Stomach (tissue), 4 donors: ENCODE data around the gene TMEM240.

ENCODE experiments used
- POLR2A ChIP-seq, 4 donors: fragments of 450-650 bp; IDR thresholded peaks; one replicate each; pipeline ENCODE4 v1.6.1; 2016; ENCODE audit warnings: antibody characterized with exemption in 4 of 4, control low read depth in 2 of 4, mild to moderate bottlenecking in 1 of 4, moderate library complexity in 1 of 4
- POLR2AphosphoS5 ChIP-seq, 3 donors: sonication (generic); formaldehyde crosslinking; IDR thresholded peaks; one replicate each; pipeline ENCODE4 v1.6.1; 2016; ENCODE audit warnings: antibody characterized with exemption in 3 of 3

DNA sequence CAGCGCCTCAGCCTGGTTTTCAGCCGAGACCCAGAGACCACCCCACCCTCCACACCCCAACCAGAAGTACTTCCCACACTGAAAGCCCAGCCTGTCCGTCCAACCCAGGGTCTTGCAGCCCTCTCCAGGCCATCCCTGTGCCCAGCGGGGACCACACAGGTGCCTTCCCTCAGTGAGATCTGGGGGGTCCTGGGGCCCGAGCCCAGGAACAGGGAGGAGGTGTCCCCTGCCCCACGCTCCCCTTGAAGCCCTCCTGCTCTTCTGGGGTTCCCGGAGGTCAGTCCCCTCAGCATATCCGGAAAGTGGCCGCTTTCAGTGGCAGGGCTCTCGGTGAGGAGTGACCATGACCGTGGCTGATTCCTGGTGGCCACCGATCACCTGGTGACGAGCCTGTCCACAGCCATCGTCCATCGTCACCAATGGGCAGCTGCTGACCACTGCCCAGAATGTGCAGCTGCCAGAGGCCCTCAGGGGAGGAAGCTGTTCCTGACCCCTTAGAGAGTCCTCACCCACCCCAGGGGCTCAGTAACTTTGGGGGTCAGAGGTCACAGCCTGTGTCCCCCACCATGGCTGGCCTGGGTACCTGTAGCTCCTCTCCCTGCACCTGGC lies 3.4 kb downstream of the TMEM240 start:
- TF ChIP-seq POLR2AphosphoS5 (IDR thresholded peaks at IDR 0.05) (no peak), POLR2A (IDR thresholded peaks at IDR 0.05) (no peak)
